Measurements from ENCODE around the gene CACHD1. TPM values are rescaled to one million over a fixed set of nuclear protein-coding genes. Genes with fewer than 3 reads are reported as not detected.

Gene CACHD1
- 16.7 TPM for total RNA-seq

DNA sequence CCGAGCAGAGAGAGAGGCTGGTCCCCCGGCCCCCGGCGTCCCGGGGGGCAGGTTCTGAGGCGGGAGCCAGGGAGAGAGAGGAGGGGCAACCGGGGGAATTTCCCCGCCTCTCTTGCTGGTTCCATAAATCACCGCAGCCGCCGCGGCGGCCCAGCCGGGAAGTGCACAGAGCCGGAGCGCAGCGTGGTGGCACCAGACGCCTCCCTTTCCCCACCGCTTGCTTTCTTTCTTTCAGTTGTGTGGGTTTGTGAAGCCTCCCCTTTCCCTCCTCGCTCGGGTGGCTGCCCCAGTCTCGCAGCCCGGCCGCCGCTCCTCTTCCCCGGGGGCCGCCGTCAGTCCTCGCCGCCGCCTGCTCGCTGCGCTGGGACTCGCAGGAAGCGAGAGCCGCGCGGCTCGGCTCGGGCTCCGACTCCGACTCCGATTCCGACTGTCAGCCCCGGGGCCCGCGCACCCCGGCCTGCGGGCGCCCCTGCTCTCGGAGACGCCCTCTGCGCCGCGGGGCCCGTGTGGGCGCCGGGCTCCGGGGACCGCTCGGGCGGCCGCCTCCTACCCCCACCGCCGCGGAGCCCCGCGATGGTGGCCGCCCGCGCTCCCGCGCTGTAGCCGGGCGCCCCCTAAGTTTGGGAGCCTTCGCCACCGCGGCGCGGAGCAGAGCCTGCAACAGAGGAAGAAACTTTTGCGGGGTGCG lies at the start of gene CACHD1:
Gene CACHD1, plus strand, starts transcription at position 153 of the 688 bp plus-strand sequence. CDS start 616 bp downstream, outside the sequence.
- intact Hi-C loops (cut with DNase I) = no loop called here
- peak; percentile 82 for DNase-seq (ENCODE audit: low spot score)
- peak; percentile 88 for ATAC-seq

DNA sequence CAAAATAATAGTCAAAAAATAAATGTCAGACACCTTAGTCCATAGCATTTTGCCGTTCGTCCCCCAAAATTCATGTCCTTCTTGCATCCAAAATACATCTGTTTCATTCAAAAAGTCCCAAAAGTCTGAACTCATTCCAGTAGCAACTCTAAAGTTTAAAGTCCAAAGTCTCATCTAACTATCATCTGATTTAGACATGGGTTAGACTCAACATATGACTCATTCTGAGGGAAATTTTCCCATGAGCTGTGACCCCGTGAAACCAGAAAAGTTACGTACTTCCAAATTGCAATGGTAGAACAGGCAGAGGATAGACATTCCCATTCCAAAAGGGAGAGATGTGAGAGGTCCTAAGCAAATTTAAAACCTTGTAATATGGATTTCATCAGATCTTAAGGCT lies 48.6 kb upstream of the CACHD1 start:
- DNase-seq (ENCODE audit: low spot score) (no peak), ATAC-seq (peak; percentile 64)
- intact Hi-C loops (cut with DNase I) = no loop called here

DNA sequence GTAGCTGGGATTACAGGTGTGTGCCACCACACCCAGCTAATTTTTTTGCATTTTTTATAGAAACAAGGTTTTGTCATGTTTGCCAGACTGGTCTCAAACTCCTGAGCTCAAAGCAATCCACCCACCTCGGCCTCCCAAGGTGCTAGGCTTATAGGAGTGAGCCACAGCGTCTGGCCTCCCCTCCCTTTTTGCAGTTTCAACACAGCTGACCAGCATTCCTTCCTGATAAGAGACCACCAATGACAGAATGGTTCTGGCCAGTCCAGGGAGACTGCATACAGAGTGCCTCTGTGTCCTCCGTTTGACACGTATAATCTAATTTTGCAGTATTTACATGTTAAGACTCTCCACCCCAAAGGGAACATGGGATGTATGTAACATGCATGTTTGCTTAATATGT lies 46.4 kb upstream of the CACHD1 start:
- intact Hi-C loops (cut with DNase I) = no loop called here
- DNase-seq (ENCODE audit: low spot score) (no peak), ATAC-seq (no peak)

DNA sequence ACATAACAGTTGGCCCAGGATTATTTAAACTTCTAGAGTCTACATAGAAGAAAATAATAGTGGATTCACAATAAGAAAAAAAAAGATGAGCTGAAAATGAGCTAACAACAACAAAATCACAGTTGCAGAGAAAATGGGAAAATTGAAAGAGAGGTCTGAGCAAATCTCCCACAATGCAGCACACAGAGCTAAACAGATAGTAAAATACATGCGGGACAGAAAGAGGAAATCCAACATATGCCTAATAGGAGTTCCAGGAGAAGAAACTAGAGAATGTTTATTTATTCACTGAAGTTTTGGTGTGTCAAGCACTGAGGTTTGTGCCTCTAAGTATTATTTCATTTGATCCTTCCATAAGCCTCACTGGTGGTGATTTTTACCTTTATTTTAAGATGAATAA lies 45.5 kb upstream of the CACHD1 start:
- DNase-seq (ENCODE audit: low spot score) = no peak
- ATAC-seq = no peak
- intact Hi-C loops (cut with DNase I) = no loop called here

DNA sequence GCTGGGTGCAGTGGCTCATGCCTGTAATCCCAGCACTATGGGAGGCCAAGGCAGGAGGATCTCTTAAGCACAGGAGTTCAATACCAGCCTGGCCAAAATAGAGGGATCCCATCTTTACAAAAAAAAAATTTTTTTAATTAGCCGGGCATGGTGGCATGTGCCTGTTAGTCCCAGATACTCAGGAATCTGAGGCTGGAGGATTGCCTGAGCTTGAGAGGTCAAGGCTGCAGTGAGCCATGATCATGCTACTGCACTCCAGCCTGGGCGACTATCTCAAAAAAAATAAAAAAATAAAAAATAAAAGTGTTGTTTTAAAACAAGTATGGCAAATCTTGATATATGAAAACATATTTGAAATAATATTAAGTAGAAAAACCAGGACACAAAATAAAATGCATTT lies 44.4 kb upstream of the CACHD1 start:
- no peak for ATAC-seq
- intact Hi-C loops (cut with DNase I) = no loop called here
- no peak for DNase-seq (ENCODE audit: low spot score)

DNA sequence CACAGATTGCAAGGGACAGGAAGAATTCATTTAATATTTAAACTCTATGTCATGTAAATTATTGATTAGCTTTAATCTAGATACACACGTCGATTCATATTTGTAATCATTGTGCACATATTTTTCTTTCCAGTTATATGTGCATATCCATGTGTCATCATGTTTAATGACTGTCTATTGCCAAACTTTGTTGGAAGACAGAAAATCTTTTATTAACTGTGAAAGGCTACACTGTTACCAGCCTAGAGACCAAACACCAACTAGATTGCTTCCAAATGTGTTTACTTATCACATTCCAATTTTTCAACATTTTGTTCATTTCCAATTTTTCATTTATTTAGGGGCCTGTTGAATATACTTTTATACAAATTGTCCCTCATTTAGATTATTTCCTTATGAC lies 43.2 kb upstream of the CACHD1 start:
- no peak for DNase-seq (ENCODE audit: low spot score)
- intact Hi-C loops (cut with DNase I) = no loop called here
- no peak for ATAC-seq

DNA sequence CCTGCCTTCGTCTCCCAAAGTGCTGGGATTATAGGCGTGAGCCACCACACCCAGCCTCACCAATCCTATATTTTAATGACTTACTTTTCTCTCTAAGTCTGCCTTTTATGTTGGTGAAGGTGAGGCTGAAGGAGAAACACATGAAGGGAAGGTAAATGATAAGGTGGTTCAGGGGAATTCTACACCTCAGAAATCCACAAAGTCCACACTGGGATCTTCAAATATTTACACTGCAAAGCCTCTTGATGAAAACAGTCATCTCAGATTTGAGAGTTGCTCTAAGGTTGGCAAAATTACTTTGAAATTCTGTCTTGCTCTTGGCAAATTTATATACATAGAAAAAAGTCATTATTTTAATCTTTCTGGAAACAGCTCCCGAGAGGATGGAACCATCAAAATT lies 42.0 kb upstream of the CACHD1 start:
- intact Hi-C loops (cut with DNase I) = no loop called here
- no peak for DNase-seq (ENCODE audit: low spot score)
- ATAC-seq = no peak

DNA sequence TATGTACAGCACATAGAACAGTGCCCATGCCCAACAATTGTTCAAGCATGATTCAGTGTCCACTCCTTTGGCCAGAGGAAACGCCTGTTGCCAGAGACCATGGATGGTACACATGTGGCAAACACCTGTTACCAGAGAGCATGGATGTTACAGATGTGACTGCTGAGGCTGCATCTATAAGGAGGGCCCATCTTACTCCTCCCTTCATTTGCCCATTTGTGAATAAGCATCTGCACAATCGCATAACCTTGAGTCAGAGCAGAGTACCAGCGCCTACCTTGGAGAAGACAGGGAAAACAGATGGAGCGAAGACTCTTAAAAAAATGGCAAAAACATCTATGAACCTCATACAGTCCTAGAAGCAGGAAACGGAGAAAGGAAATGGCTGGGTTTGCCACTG lies 36.6 kb upstream of the CACHD1 start:
- intact Hi-C loops (cut with DNase I) = no loop called here
- no peak for ATAC-seq

DNA sequence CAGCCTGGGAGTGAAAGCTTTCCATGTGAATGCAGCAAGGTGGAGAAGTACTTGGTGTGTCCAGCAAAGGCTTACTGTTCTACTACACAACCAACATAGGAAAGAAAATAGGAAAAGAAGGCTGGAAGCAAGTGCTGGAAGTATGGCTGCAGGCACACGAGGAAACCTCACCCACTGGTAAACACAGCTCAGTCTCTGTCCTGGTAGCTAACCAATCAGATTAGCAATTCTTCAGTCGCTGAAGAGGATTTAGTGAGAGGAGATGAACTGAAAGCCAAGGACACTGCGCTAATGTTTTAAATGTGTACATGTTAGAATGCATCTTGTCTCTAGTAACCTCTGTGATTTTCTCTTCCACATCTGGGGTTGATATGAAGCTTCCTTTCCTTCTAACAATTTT lies 36.2 kb upstream of the CACHD1 start:
- ATAC-seq (no peak), DNase-seq (ENCODE audit: low spot score) (no peak)
- intact Hi-C loops (cut with DNase I) = no loop called here

More for the DNA sequence above, 36.6 kb upstream of the CACHD1 start:
- DNase-seq (ENCODE audit: low spot score) = no peak

DNA sequence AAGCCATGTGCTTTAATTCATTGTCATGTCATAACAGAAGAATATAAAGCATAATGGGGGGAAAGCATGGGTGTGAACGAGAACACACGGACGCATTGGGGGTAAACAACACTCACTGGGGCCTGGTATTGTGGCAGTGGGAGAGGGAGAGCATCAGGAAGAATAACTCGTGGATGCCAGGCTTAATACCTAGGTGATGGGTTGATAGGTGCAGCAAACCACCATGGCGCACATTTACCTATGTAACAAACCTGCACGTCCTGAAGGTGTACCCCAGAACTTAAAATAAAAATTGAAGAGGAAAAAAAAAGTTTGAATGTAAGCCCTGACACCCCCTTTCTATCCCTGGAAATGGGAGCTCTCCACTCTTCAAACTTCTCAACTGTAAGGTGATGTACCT lies 34.9 kb upstream of the CACHD1 start:
- intact Hi-C loops (cut with DNase I) = no loop called here
- ATAC-seq (no peak), DNase-seq (ENCODE audit: low spot score) (no peak)

DNA sequence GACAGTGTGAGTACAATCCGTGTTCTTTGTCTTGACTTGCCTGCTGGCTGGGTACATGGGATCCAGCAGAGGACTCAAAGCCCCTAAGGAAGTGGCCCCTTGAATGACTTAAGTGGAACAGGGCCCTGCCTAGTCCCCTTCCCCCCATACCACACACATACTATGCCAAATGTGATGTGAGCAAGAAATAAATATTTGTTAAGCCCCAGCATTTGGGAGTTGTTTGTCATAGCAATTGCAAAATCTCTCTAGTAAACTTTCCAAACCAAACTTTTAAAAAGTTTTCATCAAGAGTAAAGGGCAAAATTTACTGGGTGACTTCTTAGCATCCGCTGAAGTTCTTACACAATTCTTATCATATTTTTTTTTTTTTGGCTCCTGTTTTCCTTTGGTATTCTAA lies 32.5 kb upstream of the CACHD1 start:
- intact Hi-C loops (cut with DNase I) = no loop called here
- ATAC-seq = peak; percentile 80

DNA sequence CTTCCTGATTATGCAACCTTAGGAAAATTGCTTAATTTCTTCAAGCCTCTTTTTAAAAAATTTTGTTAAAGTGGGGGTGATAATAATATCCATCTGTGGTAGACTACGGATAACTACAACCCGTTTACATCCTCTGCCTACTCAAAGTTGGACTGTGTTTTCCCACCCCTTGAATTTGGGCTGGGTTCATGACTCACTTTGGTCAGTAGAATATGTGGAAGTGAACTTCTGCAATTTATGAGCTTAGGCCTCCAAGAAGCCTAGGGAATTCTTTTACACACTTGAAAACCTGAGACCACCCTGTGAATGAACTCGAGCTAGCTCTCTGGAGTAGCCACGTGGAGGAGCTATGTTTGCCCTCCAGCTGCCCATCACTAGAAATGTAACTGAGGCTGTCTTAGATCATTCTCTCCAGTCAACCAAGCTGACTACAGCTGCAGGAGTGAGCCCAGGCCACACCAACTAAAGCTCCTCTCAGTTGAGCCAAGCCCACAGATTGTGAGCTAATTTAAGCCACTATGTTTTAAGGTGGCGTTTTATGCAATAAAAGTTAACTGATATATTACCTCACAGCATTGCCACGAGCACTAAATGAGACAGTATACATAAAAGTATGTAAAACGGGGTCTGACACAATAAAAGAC lies 29.6 kb upstream of the CACHD1 start:
- no peak for DNase-seq (ENCODE audit: low spot score)
- intact Hi-C loops (cut with DNase I) = no loop called here
- ATAC-seq = no peak

More for the DNA sequence above, 32.5 kb upstream of the CACHD1 start:
- no peak for DNase-seq (ENCODE audit: low spot score)

DNA sequence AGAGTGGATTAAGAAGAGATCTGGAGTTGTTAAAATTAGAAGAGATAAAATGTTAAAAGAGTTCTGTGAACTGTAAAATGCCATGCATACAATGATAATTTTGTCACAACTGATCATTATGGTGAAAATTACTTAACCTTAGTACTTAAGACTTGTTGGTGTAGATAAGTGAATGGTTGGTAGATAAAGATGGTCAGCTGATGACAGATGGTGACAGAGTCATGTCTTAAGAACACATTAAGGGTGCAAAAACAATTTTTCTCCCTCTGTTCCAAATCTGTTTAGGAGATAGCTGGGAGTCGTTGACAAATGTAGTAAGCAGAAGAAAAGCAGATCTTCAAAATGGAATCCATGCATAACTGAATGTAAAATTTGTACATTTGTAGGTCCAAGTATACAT lies 18.5 kb upstream of the CACHD1 start:
- ATAC-seq (no peak), DNase-seq (ENCODE audit: low spot score) (no peak)
- intact Hi-C loops (cut with DNase I) = no loop called here

DNA sequence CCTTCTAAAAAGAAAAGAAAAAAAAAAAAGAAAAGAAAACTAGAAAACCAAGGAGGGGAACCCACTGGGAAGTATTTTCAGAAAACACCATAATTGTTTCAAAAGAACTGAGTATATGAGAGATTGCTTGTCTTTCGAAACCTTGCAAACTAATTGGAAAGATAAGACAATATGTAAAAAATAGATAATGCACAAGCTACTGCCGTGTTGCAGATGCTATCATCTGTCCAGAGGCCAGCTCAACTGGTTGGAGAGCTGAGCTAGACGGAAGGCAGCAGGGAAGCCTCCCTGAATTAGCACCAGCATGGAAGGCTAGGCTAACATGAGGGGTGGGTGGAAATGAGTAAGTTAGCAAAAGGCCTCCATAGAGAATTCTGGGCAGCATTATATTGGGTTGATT lies 16.2 kb upstream of the CACHD1 start:
- intact Hi-C loops (cut with DNase I) = no loop called here
- no peak for DNase-seq (ENCODE audit: low spot score)
- ATAC-seq = no peak

DNA sequence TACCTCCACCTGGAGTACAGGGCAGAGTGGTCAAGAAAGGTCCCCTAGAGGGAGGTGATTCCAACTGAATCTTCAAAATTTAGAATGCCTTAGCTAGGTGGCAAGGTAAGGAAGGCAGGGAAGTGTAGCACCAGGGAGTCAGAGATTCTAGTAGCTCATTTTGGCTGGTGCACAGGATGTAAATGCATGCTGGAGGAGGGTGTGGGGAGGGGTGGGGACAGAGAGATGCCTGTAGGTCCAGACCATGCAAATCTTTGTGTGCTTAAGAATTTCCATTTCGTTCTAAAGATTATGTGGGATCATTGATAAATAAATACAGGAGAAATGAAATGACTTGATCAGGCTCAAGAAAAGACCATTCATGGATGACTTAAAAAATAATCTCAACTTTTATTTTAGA lies 11.0 kb upstream of the CACHD1 start:
- DNase-seq (ENCODE audit: low spot score) = no peak
- intact Hi-C loops (cut with DNase I) = no loop called here
- ATAC-seq = no peak

DNA sequence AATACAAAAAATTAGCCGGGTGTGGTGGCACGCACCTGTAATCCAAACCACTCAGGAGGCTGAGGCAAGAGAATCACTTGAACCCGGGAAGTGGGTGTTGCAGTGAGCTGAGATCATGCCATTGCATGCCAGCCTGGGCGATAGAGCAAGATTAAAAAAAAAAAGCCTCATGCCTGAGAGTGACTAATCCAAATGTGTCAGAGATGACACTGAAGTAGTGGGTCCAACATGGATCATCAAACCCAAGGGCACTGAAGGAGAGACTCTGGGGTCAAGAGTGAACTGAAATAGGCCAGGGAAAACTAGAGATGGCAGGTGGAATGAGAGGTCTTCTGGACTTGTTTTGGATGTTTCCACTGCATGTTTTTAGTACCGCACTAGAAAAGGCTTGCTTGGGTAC lies 10.2 kb upstream of the CACHD1 start:
- no peak for DNase-seq (ENCODE audit: low spot score)
- no peak for ATAC-seq
- intact Hi-C loops (cut with DNase I) = no loop called here

DNA sequence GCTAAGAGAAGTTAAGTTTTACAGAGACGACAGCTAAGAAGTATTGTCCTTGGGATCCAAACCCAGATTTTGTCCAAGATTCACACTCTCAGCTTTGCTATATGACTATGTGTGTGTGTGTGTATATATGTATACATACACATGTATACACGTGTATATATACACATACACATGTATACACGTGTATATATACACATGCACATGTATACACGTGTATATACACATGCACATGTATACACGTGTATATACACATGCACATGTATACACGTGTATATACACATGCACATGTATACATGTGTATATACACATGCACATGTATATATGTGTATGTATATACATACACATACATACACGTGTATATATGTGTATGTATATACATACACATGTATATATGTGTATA lies 3.9 kb upstream of the CACHD1 start:
- intact Hi-C loops (cut with DNase I) = no loop called here
- no peak for ATAC-seq
- DNase-seq (ENCODE audit: low spot score) = no peak

DNA sequence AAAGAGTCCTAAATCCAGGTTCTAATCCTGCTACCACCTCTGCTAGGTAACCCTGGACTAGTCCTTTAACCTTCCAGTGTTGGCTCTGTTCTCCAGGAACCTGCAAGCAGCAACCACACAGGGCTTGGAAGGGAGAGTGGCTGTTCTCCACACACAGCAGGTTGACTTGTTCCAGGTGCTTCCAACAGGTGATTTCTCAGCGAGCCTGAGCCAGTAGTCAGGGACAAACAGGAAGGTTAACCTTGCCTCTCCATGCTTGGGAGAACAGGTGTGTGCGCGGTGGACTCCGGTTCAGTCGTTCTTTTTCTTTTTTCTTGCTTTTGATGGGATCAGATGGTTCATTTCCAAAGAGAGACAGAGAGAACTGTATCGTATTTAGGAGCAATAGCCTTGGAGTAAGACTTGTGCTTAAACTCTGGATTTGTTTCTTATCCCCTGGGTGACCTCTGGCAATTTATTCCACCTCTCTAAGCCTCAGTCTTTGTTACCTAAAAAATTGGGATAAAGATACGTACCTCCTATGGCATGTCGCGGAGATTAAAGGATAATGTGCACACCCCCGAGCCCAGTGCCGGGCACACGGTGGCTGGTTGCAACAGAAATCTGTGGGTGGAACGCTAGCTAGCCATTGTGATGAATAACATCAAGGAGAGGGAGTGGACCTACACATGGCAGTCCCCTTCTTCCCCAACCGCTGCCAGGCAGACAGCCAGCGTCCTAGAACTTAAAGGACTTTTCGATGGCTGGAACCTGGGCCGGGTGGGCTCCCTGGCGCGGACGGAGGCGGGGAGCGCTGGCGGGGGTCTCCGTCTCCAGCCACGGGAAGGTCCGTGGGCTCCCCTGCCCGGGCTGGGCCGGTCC lies 583 bp upstream of the CACHD1 start:
- no peak for DNase-seq (ENCODE audit: low spot score)
- intact Hi-C loops (cut with DNase I) = no loop called here
- peak; percentile 36 for ATAC-seq

DNA sequence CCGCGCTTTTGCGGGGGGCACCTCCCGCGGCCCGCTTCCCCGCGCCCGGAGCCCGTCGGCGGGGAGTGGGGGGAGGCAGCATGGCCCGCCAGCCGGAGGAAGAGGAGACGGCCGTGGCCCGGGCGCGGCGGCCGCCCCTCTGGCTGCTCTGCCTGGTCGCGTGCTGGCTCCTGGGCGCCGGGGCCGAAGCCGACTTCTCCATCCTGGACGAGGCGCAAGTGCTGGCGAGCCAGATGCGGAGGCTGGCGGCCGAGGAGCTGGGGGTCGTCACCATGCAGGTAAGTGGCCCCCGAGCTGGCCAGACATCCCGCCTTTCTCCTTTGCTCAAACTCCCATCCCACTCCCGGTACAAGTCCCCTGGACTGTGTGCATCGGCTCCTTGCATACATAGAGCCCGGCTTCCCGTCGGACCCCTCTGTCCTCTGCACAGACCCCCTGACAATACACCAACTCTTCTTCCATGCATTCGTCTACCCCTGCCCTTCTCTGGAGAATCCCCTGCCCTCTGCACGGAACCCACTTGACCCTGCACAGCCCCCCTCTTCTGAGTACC lies 812 bp downstream of the CACHD1 start:
- DNase-seq (ENCODE audit: low spot score) (peak; percentile 60), ATAC-seq (peak; percentile 54)
- intact Hi-C loops (cut with DNase I) = no loop called here

Data from sciatic nerve (tissue), 2 donors.